Kidney (tissue), 14 donors: Measurements from ENCODE around the gene UNKL. TPM values are rescaled to one million over a fixed set of nuclear protein-coding genes. Genes with fewer than 3 reads are reported as not detected.
A peak's percentile ranks its signal among the peaks of the same experiment; 100 is the strongest.

ENCODE experiments used
- DNase-seq, 5 donors: peaks; one replicate each; pipeline ENCODE4 v3.0.0-alpha.2; 2013 to 2020
- FAIRE-seq: peaks from 2 replicates; lab custom pipeline; 2012; peaks lifted over from hg19 to GRCh38; lab: Jason Lieb, UNC
- H3K27ac ChIP-seq, 2 donors: one replicate each; pipeline ENCODE4 v1.7.0; 2013; ENCODE audit warnings: low read depth in 2 of 2, low read length in 2 of 2, inconsistent platforms in 1 of 2
- H3K27me3 ChIP-seq: one replicate; pipeline ENCODE4 v1.7.1; 2013; ENCODE audit warnings: low read length, inconsistent platforms; ENCODE audit not compliant: control insufficient read depth, insufficient read depth
- H3K36me3 ChIP-seq, 3 donors: one replicate each; pipeline versions ENCODE4 v1.7.0 to v1.7.1; 2013; ENCODE audit warnings: low read length in 3 of 3, control low read depth in 1 of 3, inconsistent platforms in 1 of 3; ENCODE audit not compliant: insufficient read depth in 3 of 3, control insufficient read depth in 2 of 3
- H3K4me1 ChIP-seq, 3 donors: one replicate each; pipeline versions ENCODE4 v1.7.0 to v1.7.1; 2013; ENCODE audit warnings: low read length in 3 of 3, inconsistent platforms in 1 of 3, low read depth in 1 of 3; ENCODE audit not compliant: control insufficient read depth in 2 of 3, insufficient read depth in 2 of 3
- H3K4me3 ChIP-seq, 3 donors: one replicate each; pipeline versions ENCODE4 v1.7.0 to v1.8.1; 2013; ENCODE audit warnings: low read length in 3 of 3, control low read depth in 1 of 3, inconsistent platforms in 1 of 3
- H3K9ac ChIP-seq, 3 donors: one replicate each; pipeline versions ENCODE4 v1.7.0 to v1.7.1; 2013; ENCODE audit warnings: low read length in 3 of 3, control low read depth in 1 of 3, inconsistent platforms in 1 of 3
- H3K9me3 ChIP-seq, 3 donors: one replicate each; pipeline versions ENCODE4 v1.7.0 to v1.7.1; 2013; ENCODE audit warnings: low read length in 3 of 3, control low read depth in 1 of 3, inconsistent platforms in 1 of 3; ENCODE audit not compliant: control insufficient read depth in 2 of 3, insufficient read depth in 1 of 3
- intact Hi-C: fragments of 100-400 bp; cut with DNase I; formaldehyde crosslinking; loops from one replicate; pipeline ENCODE4 v1.11.1; 2022
- polyA plus RNA-seq: library from polyadenylated mRNA; stranded (reverse); fragments of 350-450 nt; fragmentation: Illumina TruSeq; extraction: RNeasy Lipid Tissue Mini Kit (QIAGEN cat#74804); gene quantifications from one replicate; pipeline ENCODE4 v1.2.3, GENCODE V29; 2014; ENCODE audit warnings: low read depth, low replicate concordance; ENCODE audit not compliant: insufficient read depth
- total RNA-seq: library from RNA; stranded (reverse); fragmentation: NEBNext Ultra II Directional; extraction: Animal tissue kit (Norgen Biotek cat#: 25700); gene quantifications from one replicate; pipeline ENCODE4 v1.2.1, GENCODE V29; 2021
- TF ChIP-seq, protein P1 (sequence below): IDR thresholded peaks from 3 replicates; pipeline ENCODE4 v1.5.1; 2012; ENCODE audit warnings: mild to moderate bottlenecking, moderate library complexity, borderline replicate concordance; ENCODE audit not compliant: insufficient read depth; ENCODE audit errors: extremely low read depth
- donor health status: control.
- donor health status: control.
- donor health status: control.
- donor health status: control.
- donor health status: control.
- donor health status: DM: yes; HTN: yes; CAD: no.
- donor health status: Normal renal cell carcinoma (clear cell type).

Gene UNKL
- total and polyA plus RNA-seq, 2 donors from 2014 or later: 5.5 to 26.0 TPM

GRCh38 chr16:1434644-1435592 is 20.4 kb upstream of the UNKL start:
- Histone ChIP-seq H3K4me1 (no peaks in the 10 kb centered on the region), H3K9ac (no peak overlapping the region), H3K9me3 (no peaks in the 10 kb centered on the region), H3K36me3 (no peaks in the 10 kb centered on the region), H3K27ac (no peak overlapping the region), H3K27me3 (no peaks in the 10 kb centered on the region), H3K4me3 (no peak overlapping the region)
- FAIRE-seq (no peak), DNase-seq (no peak)
- TF ChIP-seq, protein P1, sequence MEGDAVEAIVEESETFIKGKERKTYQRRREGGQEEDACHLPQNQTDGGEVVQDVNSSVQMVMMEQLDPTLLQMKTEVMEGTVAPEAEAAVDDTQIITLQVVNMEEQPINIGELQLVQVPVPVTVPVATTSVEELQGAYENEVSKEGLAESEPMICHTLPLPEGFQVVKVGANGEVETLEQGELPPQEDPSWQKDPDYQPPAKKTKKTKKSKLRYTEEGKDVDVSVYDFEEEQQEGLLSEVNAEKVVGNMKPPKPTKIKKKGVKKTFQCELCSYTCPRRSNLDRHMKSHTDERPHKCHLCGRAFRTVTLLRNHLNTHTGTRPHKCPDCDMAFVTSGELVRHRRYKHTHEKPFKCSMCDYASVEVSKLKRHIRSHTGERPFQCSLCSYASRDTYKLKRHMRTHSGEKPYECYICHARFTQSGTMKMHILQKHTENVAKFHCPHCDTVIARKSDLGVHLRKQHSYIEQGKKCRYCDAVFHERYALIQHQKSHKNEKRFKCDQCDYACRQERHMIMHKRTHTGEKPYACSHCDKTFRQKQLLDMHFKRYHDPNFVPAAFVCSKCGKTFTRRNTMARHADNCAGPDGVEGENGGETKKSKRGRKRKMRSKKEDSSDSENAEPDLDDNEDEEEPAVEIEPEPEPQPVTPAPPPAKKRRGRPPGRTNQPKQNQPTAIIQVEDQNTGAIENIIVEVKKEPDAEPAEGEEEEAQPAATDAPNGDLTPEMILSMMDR: no peak
- intact Hi-C loops: no loop called here

GRCh38 chr16:1433756-1434155 is 19.3 kb upstream of the UNKL start:
- FAIRE-seq (no peak), DNase-seq (peak in 1 of 5 donors; percentile 32)

GRCh38 chr16:1433263-1433560 is 18.7 kb upstream of the UNKL start:
- no peaks in the 10 kb centered on the region for H3K4me1 ChIP-seq
- DNase-seq (no peak), FAIRE-seq (no peak)
- H3K9ac ChIP-seq: no peak overlapping the region
- TF ChIP-seq, protein P1: no peak
- no peak overlapping the region for H3K27ac ChIP-seq
- H3K36me3 ChIP-seq: no peaks in the 10 kb centered on the region
- H3K27me3 ChIP-seq: no peaks in the 10 kb centered on the region
- H3K9me3 ChIP-seq: no peaks in the 10 kb centered on the region
- intact Hi-C loops: no loop called here
- H3K4me3 ChIP-seq: no peak overlapping the region

More at GRCh38 chr16:1433756-1434155, 19.3 kb upstream of the UNKL start:
- Histone ChIP-seq H3K9ac (no peak overlapping the region), H3K36me3 (no peaks in the 10 kb centered on the region), H3K4me3 (no peak overlapping the region), H3K9me3 (no peaks in the 10 kb centered on the region), H3K27ac (no peak overlapping the region), H3K27me3 (no peaks in the 10 kb centered on the region), H3K4me1 (no peaks in the 10 kb centered on the region)
- TF ChIP-seq, protein P1: no peak
- intact Hi-C loops: no loop called here
